Stimulated activated CD8-positive, alpha-beta memory T cell treated with anti-CD3 and anti-CD28 coated beads, Interleukin-4, amount 100 ng/mL, for 4 hours (primary cell): ENCODE measurements around the gene UTP18.
"Not testable (repeated sequence)": the region's sequence is repeated elsewhere in the genome, so short reads cannot be mapped to it uniquely, and the experiment has no call there.

Experiments used
- DNase-seq, 2 donors: peaks; one replicate each; pipeline ENCODE4 v3.0.0-alpha.2; 2020; ENCODE audit warnings: low read depth in 2 of 2, low spot score in 1 of 2

Gene UTP18

DNA sequence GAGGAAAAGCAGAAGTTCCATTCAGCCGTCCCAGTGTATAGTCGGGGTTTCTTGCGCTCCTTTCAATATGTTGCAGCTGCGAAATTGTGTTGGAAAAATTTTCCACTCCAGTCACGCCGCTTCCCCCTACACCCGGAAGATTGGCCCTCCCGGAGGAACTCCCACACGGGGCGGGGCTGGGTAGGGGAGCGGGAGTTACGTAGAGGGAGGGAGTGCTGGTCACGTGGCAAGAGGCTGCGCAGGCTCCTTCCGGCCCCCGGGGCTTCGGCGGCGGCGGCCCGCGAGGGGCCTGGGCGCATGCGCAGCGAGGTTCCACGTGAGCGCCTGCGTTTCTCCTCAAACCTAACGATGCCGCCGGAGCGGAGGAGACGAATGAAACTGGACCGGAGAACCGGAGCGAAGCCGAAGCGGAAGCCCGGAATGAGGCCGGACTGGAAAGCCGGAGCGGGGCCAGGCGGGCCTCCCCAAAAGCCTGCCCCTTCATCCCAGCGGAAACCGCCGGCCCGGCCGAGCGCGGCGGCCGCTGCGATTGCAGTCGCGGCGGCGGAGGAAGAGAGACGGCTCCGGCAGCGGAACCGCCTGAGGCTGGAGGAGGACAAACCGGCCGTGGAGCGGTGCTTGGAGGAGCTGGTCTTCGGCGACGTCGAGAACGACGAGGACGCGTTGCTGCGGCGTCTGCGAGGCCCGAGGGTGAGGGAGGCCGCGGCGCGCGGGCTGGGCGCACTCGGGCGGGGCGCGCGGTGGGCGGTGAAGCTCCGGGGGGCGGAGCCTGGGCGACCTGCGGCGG is at the start of gene UTP18:
UTP18 (plus strand) TSS at position 310 of the 787 bp plus-strand sequence; CDS start at position 349, 39 bp downstream.
- DNase-seq, result peak; percentile 89 to 95

DNA sequence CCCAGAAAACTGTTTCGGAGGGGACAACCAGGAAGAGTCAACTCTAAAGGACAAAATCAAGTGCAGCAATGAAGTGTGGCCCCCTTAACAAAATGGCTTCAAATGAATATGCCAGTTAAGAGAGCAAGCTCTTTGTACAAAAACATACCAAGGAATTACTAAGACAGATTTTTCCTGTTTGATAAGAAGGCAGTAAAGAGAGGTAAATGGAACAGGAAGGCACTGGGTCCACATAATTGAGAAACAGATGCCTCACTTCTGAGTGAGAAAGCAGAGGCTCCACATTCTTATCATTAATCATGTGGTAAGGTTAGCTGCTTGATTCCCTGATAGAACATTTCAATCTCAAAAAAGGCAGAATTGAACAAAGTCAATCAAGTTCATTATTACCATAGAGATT is 45.4 kb upstream of the UTP18 start:
- no peak for DNase-seq

DNA sequence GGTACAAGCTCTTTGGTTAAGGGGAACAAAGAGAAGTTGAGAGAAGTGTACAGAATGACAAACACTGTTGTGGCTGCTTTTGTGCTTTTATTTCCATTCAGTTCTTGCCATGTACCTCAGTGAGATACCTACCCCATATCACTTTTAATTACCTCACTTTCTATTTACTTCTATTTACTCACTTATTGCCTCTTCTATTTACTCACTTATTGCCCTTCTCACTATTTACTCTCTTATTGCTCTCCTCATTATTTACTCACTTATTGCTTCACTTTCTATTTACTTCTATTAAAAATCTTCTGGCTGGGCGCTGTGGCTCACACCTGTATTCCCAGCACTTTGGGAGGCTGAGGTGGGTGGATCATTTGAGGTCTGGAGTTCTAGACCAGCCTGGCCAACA is 42.4 kb upstream of the UTP18 start:
- DNase-seq, result no peak

DNA sequence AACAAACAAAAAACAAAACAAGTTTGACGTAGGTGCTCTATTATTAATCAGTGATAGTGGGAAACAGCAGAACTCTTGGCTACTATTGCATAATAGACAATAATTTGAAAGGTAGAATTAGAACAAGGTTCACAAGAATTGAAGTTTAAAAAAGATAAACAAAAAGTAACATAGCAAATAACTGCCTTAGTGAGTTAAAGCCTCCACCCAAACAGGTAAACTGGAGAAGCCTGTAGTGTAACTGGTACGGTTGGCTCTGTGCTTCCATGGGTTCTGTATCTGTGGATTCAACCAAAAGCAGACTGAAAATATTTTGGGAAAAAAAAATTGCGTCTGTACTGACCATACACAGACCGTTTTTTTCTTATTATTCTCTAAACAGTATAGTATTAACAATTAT is 39.0 kb upstream of the UTP18 start:
- DNase-seq, result no peak

DNA sequence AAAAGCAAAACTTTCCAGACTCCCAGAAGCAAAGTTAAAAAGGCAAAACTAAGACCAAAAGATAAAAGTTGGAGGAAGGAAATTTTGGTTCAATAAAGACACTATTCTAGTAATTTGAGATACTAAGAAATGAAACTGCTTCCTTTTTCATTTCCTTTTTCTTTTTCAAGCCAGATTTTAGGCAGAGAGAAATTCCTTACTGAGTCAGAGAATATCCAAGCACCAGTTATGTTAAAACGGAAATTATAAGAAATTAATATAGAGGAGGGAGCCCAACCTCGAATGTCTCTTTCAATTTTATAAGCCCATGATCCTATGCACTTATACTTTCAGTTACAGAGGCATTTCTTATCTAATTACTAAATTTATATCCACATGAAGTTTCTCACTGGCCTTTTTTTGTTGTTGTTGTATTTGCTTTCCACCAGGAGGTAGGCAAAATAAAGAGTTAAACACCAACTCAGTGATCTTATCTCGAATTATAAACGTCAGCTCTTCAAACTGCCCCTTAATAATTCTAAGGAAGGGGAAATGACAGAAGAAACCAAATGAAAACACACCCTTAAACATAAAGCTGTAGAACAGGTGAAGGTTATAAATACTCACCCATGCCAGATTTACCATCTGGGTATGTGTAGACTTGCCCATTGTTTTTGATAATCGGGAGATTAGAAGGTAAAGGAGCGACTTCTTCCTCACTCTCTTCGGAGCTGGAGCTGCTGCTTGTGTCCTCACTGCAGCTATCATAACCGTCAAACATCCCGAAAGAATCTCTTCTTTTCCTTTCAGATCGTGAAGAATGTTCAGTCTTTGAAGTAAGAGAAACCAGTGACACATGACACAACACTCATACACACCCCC is 35.7 kb upstream of the UTP18 start:
- DNase-seq, result no peak

DNA sequence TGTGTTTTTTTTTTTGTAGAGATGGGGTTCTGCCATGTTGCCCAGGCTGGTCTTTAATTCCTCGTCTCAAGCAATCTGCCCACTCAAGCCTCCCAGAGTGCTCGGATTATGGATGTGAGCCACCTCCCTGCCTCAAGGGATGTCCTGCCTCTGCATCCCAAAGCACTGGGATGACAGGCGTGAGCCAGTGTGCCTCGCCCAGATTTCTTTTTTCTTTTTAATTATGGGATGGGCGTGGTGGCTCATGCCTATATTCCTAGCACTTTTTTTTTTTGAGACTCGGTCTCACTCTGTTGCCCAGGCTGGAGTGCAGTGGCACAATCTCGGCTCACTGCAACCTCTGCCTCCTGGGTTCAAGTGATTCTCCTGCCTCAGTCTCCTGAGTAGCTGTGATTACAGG is 34.8 kb upstream of the UTP18 start:
- not testable (repeated sequence) for DNase-seq

DNA sequence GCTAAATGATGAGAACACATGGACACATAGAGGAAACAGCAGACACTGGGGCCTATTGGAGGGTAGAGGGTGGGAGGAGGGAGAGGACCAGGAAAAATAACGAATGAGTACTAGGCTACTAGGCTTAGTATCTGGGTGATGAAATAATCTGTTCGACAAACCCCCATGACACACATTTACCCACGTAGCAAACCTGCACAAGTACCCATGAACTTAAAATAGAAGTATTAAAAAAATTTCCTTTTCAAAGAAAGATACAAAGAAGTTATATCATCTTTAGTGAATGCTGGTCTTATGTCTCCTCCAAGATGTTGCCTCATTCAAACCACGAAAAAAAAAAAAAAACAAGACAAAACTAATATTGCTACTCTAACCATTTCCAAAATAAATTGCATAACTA is 32.2 kb upstream of the UTP18 start:
- no peak for DNase-seq

DNA sequence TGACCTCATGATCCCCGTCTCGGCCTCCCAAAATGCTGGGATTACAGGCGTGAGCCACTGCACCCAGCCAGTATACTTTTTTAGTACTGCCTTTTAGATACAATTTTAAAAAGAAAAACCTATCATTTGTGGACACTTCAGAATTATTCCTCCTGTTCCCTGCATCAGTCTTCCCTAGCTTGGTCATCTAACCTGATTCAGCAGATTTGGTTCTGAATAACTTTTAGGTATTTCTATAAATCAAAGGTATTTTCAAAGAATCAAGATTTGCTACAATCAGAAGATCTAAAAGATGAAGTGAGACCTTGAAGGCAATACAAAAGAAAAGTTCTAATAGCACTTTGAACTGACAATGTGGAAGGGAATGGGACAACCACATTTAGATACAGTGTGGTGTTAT is 30.5 kb upstream of the UTP18 start:
- DNase-seq, result no peak

DNA sequence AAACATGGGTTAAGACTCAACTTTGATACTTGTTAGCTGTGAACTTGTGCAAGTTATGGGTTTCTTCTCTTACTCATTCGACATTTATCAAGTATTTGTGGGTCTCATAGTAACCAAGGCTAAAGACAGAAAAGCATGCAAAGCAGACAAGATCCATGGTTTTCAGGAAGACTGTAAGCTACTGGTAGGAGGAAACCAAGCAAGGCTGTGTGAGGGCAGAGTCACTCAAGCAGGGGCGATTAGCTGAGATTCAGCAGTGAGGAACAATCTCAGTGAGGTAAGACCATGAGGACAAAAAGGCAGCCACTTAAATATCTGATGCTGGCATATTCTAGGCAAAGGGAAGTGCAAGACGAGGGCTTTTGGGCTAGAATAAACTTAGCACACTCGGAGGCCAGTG is 30.0 kb upstream of the UTP18 start:
- no peak for DNase-seq

DNA sequence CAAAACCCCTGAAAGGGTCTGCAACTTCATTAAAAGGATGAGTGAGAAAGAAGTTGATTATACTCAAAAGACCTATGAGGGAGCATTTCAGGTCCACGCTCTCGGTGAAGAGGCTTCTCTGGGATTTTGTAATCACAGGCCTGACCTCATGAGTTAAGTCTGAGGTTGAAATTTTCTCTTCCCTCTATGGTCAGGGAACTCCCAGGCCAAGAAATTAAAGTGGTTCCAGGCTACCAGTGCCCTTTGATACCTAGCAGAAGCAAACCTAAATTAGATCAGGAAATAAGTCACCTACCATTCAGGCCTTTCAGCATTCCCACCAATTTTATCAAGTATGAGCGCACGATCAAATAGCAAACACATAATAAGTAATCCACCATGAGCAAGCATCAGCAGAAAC is 28.3 kb upstream of the UTP18 start:
- no peak for DNase-seq

DNA sequence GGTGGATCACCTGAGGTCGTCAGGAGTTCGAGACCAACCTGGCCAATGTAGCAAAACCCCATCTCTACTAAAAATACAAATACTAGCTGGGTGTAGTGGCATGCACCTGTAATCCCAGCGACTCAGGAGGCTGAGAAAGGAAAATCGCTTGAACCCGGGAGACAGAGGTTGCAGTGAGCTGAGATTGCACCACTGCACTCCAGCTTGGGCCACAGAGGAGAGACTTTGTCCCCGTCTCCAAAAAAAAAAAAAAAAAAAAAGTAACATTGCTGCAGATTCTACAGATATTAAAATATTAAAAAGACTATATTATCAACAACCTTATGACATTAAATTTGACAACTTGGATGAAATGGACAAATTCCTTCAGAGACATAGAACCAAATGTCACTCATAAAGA is 26.2 kb upstream of the UTP18 start:
- no peak for DNase-seq

DNA sequence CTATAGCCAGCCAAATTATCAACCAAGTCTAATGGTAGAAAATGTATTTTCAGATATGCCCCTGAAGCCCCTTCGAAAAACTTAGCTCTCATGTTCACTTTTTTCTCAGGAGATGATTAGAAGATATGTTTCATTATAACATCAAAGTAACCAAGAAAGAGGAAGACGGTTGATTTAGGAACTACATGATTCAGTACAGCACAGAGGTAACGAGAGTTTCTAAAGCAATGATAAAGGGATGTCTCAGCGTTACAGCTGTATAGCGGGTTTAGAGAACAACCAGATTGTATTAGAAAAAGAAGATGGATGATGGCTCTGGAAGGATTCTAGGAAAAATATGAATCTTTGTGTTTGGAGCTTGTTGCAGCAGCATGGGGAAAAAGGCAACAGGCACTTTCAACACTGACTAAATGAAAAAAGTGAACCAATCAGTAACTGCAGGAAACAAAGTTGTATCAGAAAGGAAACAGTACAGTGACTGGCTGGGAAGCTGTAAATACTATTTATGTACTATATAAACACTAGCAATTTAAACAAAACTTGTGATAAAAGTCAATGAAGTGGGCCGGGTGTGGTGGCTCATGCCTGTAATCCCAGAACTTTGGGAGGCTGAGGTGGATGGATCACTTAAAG is 22.0 kb upstream of the UTP18 start:
- no peak for DNase-seq

DNA sequence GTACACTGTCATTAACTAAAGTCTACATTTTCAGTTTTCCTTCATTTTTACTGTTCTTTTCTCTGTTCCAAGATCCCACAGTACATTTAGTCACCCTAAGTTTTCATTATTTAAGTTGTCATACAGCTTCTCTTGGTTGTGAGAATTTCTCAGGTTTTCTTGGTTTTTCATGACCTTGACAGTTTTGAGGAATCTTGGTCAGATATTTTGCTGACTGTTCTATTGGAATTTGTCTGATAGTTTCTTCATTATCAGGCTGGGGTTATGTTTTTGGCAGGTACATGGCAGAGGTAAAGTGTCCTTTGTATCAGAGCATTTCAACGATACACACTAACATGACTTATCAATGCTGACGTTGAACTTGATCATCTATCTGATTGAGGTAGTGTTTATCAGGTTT is 20.1 kb upstream of the UTP18 start:
- DNase-seq, result no peak

DNA sequence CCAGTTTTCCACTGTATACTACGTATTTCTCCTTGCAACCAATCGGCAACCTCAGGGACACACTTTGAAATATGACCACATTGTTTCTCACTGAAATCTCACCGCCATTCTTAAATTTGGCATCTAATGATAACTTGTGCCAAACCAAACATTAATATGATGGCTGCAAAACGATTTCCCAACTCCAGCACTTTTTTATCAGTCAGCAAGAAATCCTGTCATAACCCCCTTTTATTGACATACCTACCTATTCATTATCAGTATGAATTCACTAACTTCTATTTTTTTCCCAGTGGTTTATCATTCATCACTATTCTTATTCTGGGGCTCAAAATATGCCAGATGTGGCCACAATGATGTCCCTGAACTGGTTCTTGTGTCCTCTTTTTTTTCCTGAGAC is 16.3 kb upstream of the UTP18 start:
- no peak for DNase-seq

DNA sequence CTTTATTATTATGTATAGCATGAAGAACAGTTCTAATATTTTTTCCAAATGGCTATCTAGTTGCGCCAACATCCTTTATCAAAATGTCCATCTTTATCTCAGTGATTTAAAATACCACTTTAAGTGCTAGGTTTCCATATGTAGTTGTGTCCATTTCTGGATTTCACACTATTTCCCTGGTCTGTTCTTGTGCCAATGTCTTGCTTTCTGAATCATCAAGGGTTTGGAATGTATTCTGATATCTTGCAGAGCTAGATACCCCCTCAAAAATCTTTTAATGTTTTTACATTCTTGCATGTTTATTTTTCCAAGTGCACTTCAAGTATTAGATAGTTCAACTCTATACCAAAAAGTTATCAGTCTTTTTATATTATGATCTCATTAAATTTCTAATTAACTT is 14.8 kb upstream of the UTP18 start:
- DNase-seq, result no peak

DNA sequence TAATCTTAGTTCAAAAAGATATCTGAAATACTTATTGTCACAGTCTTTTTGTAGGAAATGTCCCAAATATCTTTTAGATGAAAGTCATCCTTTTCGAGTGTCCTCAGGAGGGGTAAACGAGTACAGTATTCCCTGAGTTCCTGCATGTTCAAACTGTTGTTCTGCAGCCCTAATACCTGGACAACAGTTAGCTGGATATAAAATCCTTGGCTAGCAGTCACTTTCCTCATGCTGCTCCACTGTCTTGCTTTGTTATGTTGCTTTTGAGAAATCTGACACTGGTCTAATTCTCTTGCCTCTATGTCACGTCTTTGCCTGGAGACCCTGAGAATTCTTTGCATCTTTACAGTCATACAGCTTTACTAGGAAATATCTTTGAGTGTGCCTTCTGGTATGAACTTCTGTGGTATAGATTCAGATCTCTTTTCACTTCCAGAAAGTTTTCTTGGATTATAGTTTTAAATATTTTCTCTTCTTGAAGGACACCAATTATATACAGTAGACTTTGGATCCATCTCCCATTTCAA is 10.0 kb upstream of the UTP18 start:
- DNase-seq, result no peak

DNA sequence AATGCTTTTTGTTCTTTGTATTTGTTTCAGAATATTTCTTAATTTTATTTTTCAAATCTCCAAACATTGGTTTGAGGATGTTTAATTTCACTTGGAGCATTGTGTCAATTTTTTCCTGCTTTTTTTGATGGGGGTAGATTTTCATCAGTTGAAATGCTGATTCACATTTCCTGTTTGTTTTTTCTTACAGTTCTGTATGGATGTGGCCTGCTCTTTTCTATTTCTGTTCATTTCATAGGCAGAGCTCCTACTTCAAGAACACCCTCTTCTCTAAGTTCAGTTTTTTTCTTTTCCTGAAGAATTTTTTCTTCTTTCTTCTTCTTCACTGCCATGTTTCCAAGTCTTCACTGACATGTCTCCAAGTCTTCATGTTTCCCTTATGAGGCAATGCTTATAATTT is 9.3 kb upstream of the UTP18 start:
- DNase-seq, result no peak

DNA sequence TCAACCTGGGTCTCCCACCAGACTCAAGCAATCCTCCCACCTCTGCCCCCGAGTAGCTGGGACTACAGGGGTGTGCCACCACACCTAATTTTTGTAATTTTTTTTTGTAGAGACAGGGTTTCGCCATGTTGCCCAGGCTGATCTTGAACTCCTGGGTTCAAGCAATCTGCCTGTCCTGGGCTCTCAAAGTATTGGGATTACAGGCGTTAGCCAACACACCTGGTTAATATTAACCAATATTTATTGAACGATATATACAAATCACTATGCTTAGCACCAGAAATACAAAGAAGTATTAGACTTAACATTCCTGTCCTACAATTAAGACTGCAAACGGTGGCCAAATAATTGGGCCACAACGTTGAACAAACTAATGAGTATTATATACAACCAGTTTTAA is 4.7 kb upstream of the UTP18 start:
- DNase-seq, result no peak

DNA sequence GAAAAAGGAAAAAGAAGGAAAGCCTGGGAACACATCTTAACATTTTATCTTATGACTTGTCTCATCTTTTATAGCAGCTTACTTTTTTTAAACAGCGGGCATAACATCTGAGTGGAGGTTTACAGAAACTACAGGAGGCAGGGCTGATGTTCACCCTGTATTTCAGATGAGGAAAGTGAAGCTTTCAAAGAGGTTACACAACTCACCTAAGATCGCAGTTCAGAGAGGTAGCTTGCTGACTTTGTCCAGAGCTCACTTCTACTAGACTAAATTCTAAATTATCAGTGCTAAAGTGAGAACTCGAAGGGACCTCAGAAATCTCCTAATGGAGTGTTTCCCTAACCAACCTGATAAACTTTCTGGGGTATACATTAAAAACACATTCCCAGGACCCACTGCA is 4.2 kb upstream of the UTP18 start:
- DNase-seq, result no peak

DNA sequence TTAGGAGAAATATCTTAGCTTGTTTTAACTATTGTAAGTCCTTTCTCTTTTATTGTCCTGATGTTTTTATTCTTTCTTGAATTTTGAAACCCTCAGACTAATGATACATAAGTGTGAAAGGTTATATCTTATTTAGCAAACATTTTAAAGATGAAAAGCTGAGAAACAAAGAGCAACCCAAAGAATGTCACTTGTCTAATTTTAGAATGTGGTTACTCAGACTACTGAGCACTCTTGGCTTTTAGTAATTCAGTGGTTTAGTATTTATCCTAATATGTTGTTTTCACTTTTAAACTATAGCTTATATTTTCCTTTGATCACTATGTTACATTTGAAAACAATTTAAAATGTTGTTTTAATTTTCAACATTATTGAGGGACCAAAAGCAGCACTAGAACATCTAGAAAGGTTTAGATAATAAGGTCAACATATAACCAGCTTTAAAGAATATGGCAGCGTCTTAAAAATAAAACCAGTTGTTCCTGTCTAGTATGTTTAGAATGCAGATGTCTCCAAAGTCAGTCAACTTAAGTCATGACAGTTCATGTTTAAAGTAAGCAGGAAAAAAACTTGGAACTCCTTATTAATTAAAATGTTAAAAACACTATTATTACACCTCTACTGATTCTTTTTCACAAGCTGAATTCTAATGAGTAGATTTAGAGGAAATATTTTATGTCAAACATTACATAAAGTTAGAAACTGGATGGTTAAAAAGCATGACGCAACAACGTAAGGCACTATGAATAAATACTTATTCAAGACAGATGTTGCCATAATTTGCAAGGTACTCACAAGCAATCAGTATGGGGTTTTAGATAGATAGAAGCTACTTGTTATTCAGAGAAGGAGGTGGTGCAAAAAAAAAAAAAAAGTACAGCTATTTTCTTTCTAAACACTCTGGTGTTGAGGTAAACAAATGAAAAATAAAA is 2.9 kb upstream of the UTP18 start:
- DNase-seq, result no peak
